ENCODE results near the gene CIC. TPM values are rescaled to one million over a fixed set of nuclear protein-coding genes. Genes with fewer than 3 reads are reported as not detected.

The CIC gene
- total and polyA plus RNA-seq, 9 of the 15 experiments (the other 6 are each of a cell fraction or from before 2014, with no cell fraction given): 0.07 to 44.7 (median 8.6) TPM

DNA sequence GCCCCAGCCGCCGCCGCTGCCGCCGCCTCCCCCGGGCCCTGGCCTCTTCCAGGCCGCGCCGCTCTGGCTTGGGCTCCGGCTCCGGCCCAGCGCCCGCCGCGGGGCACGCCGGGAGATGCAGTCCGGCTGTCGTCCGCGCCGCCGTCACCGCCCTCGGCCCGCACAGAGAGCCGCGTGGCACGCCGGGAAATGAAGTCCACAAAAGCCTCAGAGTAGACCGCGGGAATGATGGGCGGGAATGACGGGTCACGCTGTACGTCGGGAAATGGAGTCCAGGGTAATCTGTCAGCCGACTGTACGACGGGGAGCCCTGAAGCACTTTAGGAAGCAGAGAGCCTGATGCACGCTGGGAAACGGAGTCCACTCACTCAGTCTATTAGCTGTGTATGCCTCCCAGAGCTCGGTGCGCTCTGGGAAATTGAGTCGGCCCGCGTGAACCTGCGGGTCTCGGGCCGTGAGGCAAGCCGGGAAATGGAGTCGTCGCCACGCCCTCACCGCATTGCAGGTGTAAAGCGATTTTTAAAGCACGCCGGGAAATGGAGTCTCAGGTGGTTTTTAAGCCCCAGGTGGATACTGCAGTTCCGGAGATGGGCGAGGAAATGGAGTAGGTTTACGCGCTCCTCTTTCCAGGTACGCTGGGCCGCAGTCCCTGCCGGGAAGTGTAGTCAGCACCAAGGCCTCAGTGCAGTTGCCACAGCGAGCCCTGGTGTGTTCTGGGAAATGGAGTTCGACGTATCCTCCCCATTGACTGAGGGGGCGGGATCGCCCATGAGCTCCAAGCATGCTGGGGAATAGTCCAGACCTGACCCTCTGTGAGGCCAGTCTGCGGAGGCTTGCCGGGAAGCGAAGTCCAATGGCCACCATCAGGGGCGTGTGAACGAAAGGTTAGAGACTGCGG is 26.3 kb upstream of the CIC start, which contains the start of gene GSK3A (continued):
- TF ChIP-seq, protein P1, sequence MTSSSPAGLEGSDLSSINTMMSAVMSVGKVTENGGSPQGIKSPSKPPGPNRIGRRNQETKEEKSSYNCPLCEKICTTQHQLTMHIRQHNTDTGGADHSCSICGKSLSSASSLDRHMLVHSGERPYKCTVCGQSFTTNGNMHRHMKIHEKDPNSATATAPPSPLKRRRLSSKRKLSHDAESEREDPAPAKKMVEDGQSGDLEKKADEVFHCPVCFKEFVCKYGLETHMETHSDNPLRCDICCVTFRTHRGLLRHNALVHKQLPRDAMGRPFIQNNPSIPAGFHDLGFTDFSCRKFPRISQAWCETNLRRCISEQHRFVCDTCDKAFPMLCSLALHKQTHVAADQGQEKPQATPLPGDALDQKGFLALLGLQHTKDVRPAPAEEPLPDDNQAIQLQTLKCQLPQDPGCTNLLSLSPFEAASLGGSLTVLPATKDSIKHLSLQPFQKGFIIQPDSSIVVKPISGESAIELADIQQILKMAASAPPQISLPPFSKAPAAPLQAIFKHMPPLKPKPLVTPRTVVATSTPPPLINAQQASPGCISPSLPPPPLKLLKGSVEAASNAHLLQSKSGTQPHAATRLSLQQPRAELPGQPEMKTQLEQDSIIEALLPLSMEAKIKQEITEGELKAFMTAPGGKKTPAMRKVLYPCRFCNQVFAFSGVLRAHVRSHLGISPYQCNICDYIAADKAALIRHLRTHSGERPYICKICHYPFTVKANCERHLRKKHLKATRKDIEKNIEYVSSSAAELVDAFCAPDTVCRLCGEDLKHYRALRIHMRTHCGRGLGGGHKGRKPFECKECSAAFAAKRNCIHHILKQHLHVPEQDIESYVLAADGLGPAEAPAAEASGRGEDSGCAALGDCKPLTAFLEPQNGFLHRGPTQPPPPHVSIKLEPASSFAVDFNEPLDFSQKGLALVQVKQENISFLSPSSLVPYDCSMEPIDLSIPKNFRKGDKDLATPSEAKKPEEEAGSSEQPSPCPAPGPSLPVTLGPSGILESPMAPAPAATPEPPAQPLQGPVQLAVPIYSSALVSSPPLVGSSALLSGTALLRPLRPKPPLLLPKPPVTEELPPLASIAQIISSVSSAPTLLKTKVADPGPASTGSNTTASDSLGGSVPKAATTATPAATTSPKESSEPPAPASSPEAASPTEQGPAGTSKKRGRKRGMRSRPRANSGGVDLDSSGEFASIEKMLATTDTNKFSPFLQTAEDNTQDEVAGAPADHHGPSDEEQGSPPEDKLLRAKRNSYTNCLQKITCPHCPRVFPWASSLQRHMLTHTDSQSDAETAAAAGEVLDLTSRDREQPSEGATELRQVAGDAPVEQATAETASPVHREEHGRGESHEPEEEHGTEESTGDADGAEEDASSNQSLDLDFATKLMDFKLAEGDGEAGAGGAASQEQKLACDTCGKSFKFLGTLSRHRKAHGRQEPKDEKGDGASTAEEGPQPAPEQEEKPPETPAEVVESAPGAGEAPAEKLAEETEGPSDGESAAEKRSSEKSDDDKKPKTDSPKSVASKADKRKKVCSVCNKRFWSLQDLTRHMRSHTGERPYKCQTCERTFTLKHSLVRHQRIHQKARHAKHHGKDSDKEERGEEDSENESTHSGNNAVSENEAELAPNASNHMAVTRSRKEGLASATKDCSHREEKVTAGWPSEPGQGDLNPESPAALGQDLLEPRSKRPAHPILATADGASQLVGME (CRISPR knock-in tag; IDR thresholded peaks at IDR 0.05): no peak
- TF ChIP-seq ZNF699 (CRISPR knock-in tag; IDR thresholded peaks at IDR 0.05; ENCODE audit: insufficient replicate concordance) (no peak), ZNF766 (CRISPR knock-in tag; conservative IDR thresholded peaks at IDR 0.05) (peak; percentile 95), ZNF696 (CRISPR knock-in tag; conservative IDR thresholded peaks at IDR 0.05) (no peak), ESRRA (IDR thresholded peaks at IDR 0.05; ENCODE audit: borderline replicate concordance, low read depth) (peak; percentile 58; the same call in 1 of the 2 replicates), MTF1 (CRISPR knock-in tag; IDR thresholded peaks at IDR 0.05; ENCODE audit: borderline replicate concordance) (no peak; the same call in 1 of the 2 replicates), GABPA (tag; conservative IDR thresholded peaks at IDR 0.05; ENCODE audit: low read depth) (peak; percentile 80), HMGN3 (IDR thresholded peaks at IDR 0.05; ENCODE audit: borderline replicate concordance, extremely low read depth, insufficient read length, low read depth, low read length) (peak; percentile 76), FOSL1 (tag; conservative IDR thresholded peaks at IDR 0.05) (peak; percentile 78)
